OCI-M1 (cell line): ENCODE results near the gene TMEM72.

Experiments
- DNase-seq: peaks from one replicate; lab custom pipeline; 2025; lab: John Stamatoyannopoulos, UW

Gene TMEM72

DNA sequence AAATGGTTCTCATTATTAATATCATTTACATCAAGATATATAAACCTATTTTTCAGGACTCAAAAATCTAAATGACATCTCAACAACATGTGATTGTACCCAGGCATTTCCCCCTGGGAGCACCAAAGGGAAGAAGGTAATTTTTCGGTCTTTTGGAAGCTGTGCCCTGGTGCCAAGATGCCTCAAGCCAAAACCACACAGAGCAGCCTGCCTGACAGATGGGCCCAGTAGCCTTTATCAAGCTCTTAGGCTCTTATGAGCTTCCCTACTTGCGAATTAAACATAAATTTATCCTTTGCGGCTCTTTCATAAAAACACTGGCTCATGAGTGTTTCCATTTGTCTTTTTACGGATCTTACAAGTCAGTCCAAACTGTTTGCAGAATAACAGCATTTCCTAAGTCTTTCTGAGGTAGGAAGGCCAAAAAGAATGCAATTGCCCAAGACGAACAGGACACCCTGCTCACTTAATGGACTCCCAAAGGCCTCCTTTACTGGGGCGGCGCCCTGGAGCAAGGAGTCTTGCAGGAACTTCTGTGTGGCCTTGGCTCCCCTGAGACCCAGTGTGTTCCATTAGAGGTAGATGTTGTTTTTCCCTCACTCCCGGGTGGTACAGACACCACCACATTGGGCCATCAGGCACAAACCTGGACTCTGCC is 44.4 kb downstream of the TMEM72 start:
- DNase-seq: no peak

DNA sequence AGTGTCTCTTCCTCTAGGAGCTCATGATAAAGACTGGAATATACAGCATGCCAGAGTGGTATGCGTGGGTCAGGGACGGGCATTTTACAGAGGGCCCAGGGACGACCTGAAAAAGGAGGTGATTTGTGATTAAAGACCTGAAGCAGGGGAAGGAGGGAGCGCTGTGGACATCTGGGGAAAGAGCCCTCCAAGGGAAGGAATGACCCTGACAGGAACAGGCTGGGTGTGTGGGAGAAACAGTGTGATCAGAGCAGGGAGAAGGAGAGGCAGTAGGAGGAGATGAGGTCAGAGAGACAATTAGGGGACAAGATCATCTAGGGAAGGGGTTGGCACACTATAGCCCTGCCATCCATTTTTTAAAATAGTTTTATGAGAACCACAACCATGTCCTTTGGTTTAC is 45.1 kb downstream of the TMEM72 start:
- no peak for DNase-seq

DNA sequence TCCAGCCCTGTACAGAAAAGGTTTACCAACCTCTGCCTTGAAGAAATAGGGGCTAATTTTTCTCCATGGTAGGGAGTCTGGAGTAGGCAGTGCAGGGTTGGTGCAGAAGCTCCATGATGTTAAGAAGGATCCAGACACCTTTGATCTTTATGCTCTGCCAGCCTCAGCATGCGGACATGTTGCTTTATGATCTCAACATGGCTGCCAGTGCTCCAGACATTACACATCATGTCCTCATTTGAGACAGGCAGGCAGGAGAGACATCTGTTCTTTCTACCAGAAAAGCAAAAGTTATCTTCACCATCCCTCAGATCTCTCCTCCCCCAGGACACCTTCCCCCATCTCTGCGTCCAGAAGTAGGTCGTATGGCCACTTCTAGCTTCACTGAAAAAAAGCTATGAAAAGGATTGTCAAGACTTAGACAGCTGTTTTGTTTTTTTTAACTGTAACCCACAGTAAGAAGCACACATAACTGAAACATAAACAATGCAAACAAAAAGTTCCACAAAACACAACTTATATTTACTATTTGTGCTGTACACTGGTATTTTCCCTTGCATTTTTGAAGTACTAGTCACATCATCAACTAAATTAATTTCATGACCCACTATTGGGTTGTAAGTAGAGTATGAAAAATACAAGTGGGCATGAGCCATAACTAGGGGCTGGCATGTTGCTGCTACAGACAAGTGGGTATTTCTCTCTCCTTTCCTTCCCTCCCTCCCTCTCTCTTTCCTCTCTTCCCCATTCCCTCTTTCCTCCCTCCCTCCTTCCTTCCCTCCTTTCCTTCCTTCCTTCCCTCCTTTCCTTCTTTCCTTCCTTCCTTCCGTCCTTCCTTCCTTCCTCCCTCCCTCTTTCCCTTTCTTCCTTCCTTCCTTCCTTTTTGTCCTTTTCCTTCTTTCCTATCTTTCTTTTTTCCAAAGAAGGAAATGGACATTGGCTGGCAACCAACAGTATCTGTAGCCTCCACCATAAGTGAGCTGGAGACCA is 45.9 kb downstream of the TMEM72 start:
- DNase-seq: no peak

DNA sequence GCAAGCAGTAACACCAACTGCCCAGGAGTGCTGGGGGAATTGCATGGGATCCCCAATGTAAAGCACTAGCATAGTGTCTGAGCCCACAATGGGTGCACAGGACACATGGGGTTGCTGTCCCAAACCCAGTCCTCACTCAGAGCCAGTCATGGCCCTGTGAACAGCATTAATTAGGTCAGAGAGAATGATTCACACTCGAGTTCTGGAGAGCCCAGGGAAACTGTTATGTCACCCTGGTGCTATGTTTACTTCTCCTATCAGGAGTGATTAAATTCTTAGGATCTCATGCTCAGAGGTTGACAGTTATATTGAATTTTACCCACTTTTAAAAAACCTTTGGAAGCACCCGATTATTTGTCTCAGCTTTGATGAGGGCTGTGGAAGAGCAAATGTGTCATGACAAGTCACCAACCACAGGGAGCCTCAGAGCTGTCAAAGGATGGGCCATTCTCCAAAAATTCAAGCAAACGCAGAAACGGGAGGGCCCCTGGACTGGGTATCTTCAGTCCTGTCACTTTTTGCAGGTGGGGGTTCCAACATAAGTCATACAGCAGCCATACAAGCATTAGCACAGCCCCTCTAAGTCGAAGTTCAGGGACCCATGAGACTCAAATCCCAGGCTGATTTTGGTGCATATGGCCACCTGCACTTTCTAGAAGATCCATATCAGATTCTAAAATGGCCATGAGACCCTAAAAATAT is 47.2 kb downstream of the TMEM72 start:
- peak; percentile 12 for DNase-seq

DNA sequence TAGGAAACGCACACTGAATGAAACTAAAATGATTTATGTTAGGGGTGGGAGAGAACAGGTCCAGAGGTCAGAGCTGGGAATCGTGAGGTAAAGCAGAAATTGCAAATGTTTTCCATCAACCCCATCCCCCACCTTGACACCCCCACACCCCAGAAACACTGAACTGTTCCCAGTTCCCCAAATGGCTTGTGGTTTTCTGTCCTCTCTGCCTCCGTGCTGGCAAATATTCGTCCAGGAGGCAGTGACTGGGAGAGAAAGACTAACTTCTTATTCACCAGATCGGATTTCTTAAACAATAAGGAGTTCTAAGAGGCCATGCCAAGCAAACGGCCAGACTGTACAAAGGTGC is 47.7 kb downstream of the TMEM72 start:
- DNase-seq: no peak

DNA sequence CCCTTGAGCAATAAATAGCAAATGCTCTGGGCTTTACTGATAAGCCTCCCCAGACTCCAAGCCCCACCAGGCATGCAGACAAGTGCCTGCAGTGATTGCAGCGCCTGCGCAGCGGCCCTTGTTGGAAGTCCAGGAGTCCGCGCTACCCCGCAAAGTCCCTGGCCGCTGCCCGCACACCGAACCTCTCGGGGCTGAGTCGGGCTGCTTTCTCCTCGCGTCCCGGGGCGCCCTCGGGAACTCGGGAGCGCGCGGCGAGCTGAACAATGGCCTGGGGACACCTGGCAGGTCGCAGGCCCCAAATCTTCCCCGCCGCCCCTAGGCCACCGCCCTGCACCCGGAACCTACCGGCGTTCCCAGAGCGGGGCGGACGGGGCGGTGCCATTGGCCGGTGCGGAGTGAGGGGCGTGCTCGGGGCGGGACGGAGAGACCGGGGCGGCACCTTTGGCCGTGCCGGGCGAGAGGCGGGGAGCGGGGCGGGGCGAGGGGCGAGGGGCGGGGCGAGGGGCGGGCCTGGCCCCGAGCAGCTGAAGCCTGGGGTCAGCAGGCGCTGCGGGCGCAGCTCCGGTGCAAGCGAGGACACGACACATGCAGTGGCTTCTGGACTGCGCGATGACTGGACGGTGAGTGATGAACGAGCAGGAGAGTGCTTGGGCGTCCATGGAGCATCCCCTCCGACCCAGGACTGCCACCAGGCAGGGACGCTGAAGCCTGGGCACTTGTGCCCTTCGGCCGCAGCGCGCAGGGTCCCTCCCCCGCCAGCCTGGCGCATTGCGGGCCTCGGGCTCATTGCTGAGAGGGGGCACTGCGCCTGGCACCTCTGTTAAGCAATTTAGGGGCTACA is 48.3 kb downstream of the TMEM72 start, which contains the start of gene RASSF4:
TSS of gene RASSF4 (plus strand) at position 556 of the 841 bp plus-strand sequence. CDS start 10,401 bp downstream, outside the sequence.
- peak; percentile 92 for DNase-seq

DNA sequence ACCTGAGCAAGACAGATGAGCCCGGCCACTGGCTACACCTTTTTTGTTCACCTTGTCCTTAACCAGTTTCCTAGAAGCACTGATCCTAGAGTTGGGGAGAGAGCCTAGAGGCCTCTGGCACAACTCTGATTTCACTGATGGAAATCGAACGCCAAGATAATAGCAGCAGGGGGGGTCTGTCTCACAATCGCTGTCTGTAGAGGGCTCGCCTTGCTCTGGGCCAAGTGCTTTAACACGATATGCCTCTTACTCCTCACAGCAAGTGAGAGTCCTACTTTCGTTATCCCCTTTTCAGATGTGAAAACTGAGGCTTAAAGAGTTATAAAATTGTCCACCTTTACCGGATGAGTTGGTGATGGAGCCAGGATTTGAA is 48.9 kb downstream of the TMEM72 start:
- DNase-seq: no peak

DNA sequence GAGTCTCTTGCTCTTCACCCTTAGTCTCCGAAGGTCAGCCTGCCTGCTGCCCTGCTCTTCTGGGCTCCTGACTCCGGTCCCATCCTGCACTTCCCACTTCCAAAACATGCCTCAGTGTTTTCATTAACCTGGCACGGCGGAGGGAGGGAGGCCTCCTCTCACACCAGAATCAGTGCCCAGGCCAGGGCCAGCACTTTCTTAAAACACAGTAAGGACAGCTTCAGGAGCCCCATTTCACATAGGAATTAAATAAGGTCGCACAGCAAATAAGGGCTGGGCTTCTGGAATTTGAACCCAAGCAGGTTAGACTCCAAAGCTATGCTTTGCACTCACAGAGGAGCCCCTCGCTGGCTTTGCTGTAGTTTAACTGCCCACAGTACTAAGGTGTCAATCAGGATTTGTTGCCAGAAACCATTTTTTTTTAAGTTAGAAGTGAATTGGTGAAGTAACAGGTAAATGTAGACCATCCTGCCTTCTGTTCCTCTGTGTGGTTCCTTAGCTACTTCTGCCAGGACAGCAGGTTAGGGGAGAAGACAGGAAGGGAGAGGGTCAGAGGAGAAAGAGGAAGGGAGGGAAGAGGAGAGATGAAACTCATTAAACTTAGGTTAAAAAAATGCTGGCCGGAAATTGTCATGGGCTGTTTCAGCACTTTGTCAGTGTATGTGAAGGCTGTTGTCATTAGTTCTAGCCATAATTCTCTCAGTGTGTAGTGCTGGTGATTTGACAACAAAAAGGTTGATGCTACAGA is 49.5 kb downstream of the TMEM72 start:
- DNase-seq: no peak

DNA sequence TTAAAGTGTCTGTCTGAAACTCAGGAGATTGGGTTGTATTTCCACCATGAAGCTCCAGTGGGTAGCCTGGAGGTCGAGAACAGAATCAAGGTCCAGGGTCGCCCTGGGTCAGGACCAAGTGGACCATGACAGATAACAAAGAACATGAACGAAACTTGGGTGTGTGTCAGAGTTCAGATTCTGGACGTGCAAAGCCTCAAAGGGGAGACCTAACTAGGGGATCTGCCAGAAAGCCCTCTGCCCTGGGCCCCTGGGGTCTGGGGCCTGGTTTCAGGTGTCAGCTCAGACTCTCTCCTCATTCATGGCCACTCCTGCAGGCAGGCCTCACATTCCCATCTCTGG is 50.1 kb downstream of the TMEM72 start:
- no peak for DNase-seq

DNA sequence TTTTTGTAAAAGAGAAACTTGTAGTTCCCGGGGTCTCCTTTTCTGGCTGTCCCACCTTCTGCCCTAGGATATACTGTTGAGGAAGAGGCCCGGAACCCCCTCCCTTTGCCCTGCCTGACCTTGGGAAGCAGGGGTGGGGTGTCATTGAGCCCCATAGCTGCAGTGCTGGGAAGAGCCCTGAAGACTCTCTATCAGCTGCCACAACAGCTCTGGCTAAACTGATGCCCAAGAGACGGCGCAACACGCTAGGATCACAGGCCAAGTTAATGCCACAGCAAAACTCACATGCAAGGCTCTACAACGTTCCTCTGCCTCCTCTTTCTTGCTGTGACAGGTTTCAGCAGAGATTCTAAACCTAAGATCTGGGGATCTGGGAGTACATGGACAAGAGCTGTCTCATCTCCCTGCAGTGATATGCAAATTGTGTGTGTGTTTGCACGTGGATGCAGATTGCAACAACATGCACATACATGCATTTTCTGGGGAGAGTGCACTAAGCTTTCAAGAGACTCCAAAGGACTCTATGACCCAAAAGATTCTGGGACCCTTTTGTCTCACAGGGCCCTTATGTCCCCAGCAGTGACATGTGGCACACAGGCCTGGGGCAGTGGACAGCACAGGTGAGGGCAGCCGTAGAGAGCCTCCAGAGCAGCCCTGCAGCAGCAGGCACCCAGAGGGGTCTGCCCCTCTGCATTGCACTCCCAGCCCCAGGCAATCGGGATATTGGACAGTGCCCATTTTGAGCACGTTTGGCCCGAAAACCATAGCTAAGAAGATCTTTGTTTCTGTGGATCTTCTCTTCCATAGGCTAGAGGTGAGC is 51.0 kb downstream of the TMEM72 start:
- DNase-seq: no peak

DNA sequence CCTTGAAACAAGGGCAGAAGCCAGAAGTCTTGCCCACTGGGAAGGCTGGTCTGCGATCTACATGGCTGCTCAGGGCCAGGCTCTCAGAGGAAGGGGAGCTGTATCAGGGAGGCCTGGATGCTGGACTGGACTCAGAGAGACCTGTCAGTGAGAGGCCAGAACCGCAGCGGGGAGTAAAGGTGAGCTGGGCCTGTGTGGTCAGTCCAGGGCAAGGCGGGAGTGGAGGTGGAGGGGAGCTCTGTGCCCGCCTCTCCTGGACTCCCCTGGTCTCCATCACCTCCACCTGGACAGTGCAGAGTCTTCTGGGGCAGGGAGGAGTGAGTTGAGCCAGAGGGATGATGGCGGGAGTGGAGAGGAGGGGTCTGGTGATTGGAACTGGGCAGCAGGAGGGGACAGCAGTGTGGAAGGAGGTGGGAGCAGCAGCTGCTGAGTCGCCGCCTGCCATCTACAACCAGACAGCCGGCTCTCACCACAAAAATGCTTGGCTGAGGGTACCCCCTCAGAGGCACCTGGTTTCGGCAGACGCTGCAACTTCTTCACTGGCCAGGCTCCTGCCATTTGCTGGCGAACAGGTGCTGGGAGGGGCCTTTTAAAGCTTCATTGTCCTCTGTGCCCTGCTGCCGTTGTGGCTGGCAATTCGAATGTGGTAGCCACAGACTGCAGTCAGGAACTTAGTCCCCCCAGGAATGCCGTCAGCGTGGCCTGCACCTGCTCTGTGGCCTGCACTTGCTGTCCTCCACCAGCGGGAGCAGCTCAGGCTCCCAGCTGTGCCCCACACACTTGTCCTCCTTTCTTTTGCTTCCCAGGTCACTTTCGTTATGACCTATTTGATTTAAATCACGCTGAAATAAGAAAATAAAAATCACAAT is 52.0 kb downstream of the TMEM72 start:
- DNase-seq: peak; percentile 28

DNA sequence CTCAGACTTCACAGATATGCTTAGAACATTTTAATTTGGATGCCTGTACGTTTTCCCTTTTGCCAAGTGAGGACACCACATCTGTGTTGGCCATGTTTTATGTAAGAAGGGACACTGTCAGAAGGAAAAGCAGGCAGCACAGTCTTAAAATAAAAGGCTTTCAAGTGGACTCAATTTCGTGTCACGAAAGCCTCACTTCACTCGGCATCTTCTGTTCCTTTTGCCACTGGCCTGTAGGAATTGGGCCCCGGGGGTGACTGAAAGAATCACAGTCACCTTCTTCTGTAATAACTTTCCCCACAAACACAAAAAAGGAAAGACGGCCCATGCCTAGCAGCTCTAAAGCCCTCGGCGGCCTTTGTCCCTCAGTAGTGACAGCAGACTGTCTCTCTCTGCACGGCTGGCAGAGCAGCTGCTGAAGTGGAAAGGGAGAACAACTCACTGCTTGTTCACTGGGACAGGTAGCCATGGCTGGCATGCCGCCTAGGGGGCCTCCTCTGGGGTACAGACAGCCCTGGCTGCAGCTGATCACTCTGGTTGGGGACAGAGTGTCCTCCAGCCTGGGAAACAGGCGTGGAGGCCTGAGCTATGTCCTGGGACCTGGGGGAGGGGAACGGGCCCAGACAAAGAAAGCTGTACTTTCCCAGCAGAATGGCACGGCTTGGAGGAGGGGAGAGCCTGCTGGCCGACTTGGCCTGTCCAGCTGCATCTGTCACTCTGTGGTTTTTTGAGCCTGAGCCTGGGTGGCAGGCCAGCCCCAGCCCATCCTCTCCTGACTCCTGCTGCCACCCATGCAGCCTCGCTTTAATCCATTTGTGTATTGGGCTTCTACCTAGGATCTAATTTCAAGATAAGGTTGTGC is 52.9 kb downstream of the TMEM72 start:
- DNase-seq: no peak

DNA sequence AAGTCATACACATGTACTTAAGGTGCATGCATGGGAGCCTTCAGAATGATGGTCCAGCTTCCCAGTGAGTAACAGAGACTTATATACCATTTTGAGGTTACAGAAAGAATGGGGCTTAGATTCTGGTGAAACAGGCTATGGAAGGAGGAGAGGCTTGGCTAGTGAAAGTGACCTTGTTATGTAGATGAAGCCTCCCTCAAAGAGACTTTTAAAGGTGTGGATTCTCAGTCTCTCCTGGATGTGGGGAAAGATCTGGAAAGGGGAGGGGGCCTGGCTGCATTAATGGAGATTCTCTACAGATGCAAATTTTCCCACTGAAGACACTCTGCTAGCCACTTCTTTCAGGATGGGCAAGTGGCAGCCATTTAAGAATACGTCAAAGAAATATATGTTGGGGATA is 54.0 kb downstream of the TMEM72 start:
- DNase-seq: no peak

DNA sequence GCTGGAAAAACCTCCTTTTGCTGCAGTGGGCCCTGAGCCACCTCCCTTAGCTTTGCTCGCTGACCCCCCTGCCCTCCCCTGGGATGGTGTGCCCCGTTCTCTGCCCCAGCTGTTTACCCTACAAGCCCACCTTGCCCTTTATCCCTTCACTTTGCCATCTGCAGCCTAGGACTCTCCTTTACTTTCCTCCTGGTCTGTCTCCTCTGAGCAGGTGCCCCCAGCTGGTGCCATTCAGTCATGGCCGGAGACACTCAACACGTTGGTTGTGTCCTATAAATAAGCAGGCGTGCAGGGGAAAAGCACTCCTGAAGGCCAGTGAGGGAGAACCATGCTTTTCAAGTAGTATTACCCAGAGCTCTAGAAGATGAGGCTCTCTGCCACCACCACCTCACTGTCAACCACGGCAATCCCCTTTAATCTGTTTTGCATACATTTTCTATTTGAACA is 54.5 kb downstream of the TMEM72 start:
- DNase-seq: no peak

DNA sequence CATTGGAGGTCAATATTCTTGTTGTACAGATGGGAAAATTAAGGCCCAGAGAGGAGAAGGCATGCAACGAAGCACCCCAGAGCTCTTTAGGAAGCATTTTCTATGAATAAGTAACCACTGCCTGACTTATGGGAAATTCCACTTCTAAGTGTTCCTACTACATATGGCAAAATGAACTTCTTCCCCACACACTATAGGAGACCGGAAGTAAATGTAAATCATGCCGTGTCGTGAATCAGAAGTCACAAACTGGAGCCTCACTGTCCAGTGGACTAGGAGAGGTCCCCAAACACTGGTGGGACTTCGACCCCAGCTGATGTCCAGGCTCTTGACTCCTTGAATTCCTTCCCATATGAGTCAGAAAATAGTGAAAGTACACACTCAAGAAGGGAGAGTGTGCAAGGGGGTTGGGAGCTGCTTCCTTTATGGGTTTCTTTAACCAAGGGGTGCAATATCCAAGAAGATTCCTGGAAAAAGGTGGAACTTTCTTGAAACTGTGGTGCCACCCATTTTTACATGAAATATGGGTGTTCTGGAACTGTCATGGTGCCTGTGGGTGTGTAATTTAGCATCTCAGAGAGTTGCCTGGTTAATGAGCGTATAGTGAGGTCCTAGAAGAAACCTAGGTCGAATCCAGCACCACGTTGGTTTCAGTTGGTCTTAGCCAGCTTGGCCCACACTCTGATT is 55.1 kb downstream of the TMEM72 start:
- no peak for DNase-seq

DNA sequence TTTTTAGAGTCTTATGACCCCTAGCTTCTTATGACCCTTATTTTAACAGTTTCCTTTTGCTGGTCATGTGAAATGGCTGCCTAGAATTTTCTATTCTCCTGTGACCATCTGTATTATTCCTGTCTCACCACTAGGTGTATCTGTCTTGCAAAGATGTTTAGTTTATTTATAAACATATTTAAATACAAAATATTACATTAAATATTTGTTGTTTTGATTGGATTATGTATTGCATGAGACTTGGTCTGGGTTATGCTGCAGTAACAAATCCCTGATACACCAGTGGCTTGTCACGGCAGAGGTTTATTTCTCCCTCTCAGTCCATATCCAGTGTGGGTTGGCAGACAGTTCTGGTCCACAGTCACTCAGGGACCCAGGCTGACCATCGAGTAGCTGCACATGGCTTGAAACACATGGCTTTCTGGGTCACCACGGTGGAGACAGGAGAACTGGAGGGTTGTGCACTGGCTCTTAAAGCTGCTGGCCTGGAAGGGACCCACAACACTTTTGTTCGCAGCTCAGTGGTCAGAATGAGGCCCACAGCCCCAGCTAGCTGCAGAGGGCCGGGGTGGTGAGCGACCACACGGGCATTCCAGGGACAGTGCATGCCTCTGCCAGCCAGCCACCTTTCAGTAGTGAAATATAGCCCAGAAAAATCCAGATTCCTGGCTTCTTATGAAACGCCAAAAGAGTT is 55.8 kb downstream of the TMEM72 start:
- DNase-seq: peak; percentile 41

DNA sequence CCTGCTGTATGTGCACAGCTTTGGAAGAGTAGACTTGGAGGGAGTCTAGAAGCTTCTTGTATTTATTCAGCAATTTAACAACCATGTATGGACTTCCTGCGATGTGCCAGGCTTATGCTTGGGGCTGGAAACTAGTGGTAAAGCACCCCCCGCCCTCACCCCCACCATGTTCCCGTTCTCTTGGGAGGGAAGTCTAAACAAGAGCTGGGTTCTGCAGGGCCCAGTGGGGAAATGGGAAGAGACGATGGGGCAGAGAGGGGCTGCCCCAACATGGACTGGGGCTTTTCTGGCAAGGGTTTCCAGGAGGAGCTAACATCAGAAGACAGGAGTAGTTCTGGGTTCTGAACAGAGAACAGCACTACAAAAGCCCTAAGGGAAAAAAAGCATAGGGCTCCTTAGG is 56.5 kb downstream of the TMEM72 start:
- no peak for DNase-seq
